ENCODE data around the gene FAM180A.
"Not testable (repeated sequence)": the region's sequence is repeated elsewhere in the genome, so short reads cannot be mapped to it uniquely, and the experiment has no call there.

Gene FAM180A

DNA sequence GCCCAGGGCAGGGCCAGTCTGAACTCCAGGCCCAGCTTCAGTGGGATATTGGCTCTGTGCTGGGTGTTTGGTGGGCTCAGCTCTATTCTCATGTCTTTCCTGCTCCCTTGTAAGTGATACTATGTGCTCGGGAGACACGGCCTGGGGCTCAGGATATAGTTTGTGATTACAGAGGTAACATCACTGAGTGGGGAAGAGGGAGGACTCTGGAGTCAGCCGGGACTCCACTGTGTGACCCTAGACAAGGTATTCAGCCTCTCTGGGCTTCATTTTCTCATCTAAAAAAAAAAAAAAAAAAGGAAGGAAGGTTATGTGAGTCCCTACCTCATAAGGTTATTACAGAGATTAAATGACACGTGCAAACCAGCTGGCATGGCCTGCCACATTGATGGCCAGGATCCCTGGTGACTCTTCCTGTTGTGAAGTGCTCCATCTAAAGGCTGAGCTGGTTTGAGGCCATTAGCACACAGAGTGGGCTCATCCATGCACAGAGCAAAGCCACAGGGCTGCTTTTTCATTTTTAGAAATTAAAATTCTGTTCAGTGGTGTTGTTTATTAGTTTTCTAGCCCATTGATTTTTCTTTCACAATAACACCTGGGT, 36.3 kb downstream of the FAM180A start:
- no peak for DNase-seq (ENCODE audit: low spot score)

GRCh38 chr7:135711139-135711469, 37.5 kb downstream of the FAM180A start:
- DNase-seq (ENCODE audit: low spot score): no peak

GRCh38 chr7:135710417-135711138, 38.0 kb downstream of the FAM180A start:
- peak; percentile 18 for DNase-seq (ENCODE audit: low spot score)

GRCh38 chr7:135709508-135709907, 39.1 kb downstream of the FAM180A start:
- no peak for DNase-seq (ENCODE audit: low spot score)

DNA sequence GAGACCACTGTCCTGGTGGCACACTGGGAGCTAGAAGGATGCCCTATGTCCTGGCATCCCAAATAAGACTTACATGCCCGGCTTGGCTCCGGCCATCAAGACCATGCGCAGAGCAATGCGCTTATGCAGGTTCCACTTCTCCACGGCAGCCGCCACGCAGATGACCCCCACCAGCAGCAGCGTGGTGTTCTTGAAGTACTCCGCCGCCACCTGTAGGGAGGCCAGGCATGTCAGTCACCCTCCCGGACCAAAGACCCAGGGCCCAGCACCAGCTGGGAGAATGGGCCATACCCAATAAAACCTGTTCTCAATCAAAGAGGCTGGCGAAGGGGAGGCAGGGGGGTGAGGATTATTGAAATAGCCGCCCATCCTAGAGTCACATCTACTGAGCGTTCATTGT, 40.6 kb downstream of the FAM180A start:
- no peak for DNase-seq (ENCODE audit: low spot score)

DNA sequence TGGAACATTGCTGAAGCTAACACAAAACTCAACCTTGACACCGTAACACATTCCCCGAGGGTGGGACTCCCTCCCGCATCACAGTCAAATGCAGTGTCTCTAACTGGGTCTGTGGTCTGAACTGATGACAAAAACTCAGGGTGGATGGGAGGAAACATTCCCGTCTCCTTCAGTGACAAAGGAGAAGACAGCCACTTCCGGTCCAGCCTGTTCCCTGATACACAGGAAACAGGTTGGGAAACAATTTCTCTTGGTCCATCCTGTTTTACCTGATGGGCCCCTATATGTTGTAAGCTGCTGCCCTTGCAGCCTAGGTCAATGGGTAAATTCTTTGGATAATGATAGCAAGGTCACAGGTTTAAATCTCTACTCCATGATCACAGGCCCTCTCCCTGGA, 41.0 kb downstream of the FAM180A start:
- no peak for DNase-seq (ENCODE audit: low spot score)

DNA sequence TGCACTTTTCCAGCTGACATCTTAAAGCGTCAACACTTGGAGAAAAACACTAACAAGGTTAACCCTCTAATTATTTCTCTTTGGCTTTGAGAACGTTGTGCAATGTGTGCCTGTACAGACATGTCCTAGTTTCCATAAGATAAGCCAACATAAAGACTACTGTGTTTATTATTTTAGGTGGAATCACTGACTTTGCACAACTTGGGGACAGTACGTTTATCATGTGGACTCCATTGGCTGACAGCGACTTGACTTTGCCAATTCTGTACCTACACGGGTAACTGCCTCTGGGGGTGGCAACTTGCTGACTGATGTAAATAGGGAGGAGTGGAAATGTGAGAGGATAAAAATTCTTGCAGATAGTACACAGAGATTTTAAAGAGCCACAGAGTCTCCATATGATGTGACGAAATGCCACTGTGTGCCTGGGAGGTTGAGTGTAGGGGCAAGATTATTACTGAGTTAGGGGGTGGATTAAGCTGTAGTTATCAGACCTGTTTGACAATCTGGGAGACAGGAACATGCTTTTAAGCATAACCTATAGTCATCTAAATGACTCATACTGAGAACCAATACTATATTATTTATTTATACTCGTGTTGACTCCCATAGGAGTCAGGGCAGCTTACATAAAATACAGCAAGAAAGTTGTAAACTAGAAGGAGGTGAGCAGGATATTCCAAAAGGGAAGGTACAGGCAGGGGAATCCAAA, 41.6 kb downstream of the FAM180A start:
- DNase-seq (ENCODE audit: low spot score): no peak

DNA sequence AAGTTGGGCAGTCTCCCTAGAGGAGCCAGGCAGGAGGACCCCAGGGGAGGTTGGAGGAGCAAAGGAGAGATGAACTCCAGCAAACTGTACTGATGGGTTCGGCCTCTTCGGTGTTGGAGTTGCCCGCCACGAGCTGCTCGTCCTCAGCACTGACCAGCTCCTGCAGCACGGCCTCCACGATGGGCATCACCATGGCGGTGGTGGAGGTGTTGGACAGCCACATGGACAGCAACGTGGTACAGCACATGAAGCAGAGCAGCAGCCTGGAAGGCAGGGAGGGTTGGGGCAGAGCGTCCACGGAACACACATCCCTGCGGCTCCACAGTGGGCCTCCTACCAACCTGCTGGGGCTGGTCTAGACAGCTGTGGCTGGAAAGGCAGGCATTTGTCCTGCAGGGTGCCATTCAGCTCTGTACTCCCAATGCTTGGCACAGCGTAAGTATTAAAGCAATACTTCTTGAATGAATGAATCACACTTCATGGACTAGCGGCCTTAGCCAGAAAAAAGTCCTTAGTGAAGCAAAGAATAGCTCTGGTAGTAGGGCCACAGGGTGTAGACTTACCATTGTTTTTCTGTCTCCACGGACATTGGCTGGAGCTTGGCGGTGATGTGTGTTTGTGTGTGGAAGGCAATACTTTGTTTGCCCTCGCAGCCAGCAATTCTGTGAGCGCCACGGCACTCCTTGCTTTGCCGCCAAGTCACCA, 42.4 kb downstream of the FAM180A start:
- DNase-seq (ENCODE audit: low spot score): no peak

GRCh38 chr7:135704698-135705097, 43.9 kb downstream of the FAM180A start:
- DNase-seq (ENCODE audit: low spot score): no peak

DNA sequence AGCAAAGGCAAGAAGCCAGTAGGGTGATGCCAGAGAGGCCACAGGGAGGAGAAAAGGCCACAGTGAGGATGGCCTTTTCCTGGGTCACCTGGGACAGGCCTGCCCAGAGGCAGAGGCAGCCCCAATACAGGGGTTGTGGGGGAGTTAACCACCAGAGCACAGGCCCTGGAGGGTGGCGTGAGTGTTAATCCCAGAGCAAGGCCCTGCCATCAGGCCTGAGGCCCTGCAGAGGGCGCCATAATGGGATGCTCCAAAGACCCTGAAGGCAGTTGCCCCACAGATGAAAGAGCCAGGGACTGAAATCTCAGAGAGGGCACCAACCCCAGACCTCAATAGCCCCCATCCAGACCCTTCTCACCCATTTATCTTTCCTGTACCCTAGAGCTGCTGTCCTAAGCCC, 44.5 kb downstream of the FAM180A start:
- DNase-seq (ENCODE audit: low spot score): no peak

DNA sequence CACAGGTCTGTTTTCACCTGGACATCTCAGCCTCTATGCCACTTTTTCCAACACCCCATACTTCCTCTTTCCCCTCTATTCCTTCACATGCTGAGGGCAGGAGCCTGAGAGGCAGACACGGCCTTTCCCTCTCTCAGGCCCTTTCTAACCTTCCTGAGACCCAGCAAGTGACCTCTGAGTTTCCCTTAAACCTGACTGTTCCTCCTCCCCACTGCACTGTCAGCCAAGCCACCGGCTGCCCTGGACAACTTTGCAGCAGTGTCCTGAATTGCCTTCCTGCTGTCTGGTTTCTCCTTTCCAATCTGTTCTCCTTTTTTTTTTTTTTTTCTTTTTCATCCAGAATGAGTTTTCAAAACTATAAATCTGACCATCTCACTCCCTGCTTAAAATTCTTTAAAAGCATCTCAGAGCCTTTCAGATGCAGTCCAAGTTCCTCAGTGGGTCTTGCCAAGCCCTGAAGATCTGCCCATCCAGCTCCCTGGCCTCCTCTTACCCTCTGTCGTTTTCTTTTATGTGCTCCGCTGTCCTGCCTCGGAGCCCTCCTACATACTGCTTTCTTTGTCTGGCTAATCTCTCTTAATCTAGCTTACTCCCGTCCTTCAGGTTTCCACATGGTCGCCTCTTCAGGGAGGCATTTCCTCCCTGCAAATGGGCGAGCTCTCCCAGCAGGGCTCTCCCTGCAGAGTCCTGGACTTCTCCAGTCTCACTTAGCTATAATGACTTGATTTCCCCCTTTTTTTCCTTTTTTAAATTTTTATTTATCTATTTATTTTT, 51.1 kb downstream of the FAM180A start:
- DNase-seq (ENCODE audit: low spot score): no peak

DNA sequence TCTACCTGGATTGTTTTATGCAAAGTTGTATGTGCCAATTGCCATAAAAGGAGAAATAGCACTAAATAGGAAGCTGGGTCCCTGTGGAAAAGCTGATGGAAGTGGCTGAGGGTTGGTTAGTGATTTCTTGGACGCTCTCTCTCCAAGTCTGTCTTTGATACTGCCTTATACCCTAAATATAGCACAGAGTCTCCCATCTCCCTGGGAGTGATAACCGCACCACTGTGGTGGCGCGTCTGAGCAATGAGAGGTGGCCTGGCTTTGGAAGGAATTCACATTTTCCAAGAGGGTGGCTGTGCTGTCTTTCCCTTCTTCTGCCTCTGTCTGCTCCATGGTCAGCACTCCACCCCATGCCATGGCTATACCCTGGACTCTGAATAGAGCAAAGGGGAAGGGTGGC, 55.1 kb downstream of the FAM180A start:
- no peak for DNase-seq (ENCODE audit: low spot score)

DNA sequence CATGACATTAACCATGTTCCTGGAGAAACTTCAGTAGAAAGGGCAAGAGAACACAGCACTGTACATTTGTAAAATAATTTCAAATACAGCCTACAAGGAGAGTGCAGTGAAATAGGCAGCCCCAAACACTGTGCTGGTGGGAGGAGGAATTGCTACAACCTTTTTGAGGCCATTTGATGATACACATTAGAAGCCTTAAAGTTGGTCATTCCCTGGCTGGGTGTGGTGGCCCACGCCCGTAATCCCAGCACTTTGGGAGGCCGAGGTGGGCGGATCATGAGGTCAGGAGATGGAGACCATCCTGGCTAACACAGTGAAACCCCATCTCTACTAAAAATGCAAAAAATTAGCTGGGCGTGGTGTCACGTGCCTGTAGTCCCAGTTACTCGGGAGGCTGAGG, 56.0 kb downstream of the FAM180A start:
- DNase-seq (ENCODE audit: low spot score): not testable (repeated sequence)

DNA sequence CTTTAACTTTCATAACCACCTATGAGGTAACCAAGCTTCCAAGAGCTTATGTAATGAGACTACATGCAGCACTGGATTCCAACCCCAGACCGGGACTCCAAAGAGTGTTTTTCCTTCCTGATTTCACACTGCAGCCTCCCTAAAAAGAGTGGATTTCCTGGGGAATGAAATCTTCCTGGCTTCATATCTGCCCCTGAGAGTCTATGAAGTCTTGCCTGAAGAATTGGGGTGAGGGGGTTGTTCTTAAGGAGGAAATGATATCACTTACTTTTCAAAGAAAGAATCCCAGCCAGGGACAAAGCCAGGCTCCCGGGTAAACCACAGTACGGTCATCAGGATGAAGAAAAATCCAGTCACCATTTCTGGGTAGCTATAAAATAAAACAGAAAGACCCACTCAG, 56.6 kb downstream of the FAM180A start:
- DNase-seq (ENCODE audit: low spot score): peak; percentile 50

GRCh38 chr7:135690566-135690965, 58.0 kb downstream of the FAM180A start:
- DNase-seq (ENCODE audit: low spot score): peak; percentile 61

DNA sequence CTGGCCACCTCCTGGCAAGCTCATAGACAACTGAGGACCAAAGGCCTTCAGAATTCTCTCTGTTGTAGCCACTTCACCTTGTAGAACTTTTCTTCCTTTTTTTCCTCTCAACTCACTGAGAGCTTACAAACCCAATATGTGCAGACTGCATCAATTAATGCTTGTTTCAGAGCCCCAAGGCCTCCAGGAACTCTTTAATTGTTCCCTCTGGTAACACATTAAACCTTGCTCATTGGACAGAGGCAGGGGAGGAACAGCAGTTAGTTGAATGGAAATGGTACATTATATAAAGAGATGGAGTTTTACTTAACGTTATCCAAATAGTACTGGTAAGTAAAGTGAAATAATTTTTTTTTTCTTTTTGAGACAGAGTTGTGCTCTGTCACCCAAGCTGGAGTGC, 61.1 kb downstream of the FAM180A start:
- DNase-seq (ENCODE audit: low spot score): no peak

DNA sequence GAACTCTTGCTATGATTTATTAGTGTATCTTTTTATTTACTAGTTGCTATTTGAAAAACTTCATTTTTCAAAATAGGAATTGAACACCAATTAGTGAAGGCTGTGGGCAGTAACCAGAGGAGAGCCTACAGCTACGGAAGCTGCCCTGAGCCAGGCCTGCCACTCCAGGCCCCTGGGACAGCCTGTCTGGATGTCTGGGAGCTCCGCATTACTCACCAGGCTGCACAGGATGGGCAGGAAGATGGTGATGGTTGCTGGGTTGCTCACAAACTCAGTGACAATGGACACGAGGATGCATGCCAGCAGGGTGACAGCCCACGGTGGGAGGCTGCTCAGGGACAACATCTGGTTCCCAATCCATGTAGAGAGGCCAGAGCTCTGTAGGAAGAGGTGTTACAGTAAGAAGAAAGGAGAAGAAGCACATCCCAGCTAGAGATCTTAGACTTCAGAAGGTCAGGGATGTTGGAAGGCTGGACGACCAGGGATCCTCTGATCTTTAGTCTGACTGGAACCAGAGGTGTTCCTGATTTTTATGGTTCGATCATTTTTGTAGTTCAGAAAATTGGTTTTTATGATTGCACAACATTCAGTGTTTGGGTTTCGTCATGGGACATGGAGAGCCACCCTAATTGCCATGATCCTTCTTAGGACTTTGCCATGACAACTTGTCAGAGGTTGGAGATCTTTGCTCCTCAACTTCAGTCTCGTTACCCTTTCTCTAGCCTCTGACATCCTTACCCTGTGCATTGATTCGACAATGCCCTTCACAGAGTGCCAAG, 63.1 kb downstream of the FAM180A start:
- DNase-seq (ENCODE audit: low spot score): peak; percentile 71

- no peak for DNase-seq (ENCODE audit: low spot score)
Measured at GRCh38 chr7:135684699-135685098, 63.9 kb downstream of the FAM180A start.

DNA sequence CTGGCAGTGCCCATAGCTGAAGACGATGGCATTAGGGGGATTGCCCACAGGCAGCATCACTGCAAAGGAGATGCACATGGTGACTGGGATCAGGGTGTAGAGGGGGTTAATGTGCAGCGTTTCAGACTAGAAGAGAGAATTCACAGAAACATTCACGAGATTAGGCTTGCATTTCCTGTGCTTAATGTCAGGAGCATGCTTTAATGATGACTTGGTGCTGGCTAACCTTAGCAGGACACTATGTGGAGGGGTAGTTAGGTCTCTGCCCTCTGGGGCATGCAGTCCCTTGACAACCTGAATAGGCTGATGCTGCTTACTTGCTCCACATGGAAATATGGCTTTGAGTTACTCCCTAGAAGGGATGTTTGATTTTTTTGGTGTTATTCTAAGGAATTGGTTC, 64.5 kb downstream of the FAM180A start:
- peak; percentile 81 for DNase-seq (ENCODE audit: low spot score)

GRCh38 chr7:135683609-135684008, 65.0 kb downstream of the FAM180A start:
- peak; percentile 36 for DNase-seq (ENCODE audit: low spot score)

- peak; percentile 20 for DNase-seq (ENCODE audit: low spot score)
Measured at GRCh38 chr7:135682191-135682590, 66.4 kb downstream of the FAM180A start.
